ENCODE results near the gene FPR1.

DNA sequence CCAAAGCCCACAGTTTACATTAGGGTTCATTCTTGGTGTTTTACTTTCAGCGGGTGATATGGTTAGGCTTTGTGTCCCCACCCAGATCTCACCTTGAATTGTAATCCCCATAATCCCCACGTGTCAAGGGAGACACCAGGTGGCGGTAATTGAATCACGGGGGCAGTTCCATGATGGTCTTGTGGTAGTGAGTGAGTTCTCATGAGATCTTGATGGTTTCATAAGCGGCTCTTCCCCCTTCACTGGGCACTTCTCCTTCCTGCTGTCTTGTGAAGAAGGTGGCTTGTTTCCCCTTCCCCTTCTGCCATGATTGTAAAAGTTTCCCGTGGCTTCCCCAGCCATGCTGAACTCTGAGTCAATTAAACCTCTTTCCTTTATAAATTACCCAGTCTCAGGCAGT lies 21.3 kb upstream of the FPR1 start:
- TF ChIP-seq EZH2 (IDR thresholded peaks at IDR 0.05; ENCODE audit: insufficient read depth, low read length) (no peak), CTCF (IDR thresholded peaks at IDR 0.05; ENCODE audit: insufficient read depth, low read depth, low read length) (no peak)
